ENCODE results near the gene CRNKL1. TPM values are rescaled to one million over a fixed set of nuclear protein-coding genes. Genes with fewer than 3 reads are reported as not detected.

Gene CRNKL1
- total and polyA plus RNA-seq, 5 donors from 2014 or later = 10.4 to 17.9 (median 11.7) TPM

DNA sequence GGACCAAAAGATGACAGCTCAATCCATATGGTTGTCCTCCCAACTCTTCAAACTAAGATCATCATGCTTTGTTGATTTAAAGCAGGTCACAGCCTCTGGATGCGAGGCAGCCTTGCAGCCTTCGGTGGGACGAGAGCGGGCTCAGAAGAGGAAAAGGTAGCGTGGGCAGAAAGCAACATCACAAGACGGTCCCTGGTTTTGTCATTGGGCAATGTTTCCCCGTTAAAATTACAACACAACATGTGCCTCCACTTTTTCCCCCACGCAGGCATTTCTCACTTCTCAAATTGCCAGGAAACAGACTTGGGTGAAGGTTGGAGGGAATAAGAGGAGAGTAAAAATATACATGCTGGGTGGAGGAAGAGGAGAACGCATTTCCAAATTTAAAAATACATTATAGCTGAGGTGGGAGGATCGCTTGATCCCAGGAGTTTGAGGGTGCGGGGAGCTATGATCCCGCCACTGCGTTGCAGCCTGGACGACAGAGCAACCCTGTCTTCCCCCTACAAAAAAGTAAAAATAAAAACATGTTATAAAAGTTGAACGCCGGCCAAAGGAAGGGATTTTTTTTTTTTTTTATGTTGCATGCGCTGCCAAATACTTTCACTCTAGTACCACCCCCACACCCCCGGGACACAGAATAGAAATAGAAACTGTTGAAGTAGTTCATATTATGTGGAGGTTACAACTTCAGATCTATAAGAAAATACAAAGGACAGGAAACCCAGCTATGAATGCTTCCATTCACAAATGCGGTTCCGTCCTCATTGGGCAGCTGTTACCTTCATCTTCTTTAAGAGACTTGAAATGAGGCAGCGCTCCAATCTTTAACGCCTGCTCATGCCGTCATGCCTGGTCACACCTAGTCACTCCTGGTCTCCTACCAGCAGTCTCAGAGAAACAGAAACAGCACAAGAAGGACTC lies 49.0 kb downstream of the CRNKL1 start:
- Histone ChIP-seq H3K27me3 (ENCODE audit: control insufficient read depth, insufficient read depth, low read length) (peaks cover 8% of the 10 kb centered on the region), H3K4me3 (ENCODE audit: low read depth, low read length) (no peak overlapping the region), H3K27ac (ENCODE audit: insufficient read depth, low read length, poor library complexity, severe bottlenecking) (no peak overlapping the region), H3K36me3 (ENCODE audit: control insufficient read depth, insufficient read depth, low read length) (no peaks in the 10 kb centered on the region), H3K9me3 (ENCODE audit: control insufficient read depth in 2 of 2, low read length in 2 of 2) (no peaks in the 10 kb centered on the region), H3K4me1 (ENCODE audit: control insufficient read depth, insufficient read depth, low read length, poor library complexity, severe bottlenecking) (no peaks in the 10 kb centered on the region)
- Mint-ChIP-seq H3K36me3 (no peaks in the 10 kb centered on the region), H3K9me3 (peaks cover 0 to 2% (median 0%) of the 10 kb centered on the region in 7 donors), H3K27ac (no peak overlapping the region), H3K4me3 (peak overlapping the region in 3 of 4 donors; percentile 17 to 78 (median 62)), H3K27me3 (peaks cover 42% of the 10 kb centered on the region), H3K4me1 (peaks cover 0 to 11% (median 9%) of the 10 kb centered on the region in 4 donors)
- ATAC-seq (ENCODE audit: low read depth in 2 of 2) (peak in 1 of 2 donors; percentile 44), DNase-seq (peak in 1 of 3 donors; percentile 19)

DNA sequence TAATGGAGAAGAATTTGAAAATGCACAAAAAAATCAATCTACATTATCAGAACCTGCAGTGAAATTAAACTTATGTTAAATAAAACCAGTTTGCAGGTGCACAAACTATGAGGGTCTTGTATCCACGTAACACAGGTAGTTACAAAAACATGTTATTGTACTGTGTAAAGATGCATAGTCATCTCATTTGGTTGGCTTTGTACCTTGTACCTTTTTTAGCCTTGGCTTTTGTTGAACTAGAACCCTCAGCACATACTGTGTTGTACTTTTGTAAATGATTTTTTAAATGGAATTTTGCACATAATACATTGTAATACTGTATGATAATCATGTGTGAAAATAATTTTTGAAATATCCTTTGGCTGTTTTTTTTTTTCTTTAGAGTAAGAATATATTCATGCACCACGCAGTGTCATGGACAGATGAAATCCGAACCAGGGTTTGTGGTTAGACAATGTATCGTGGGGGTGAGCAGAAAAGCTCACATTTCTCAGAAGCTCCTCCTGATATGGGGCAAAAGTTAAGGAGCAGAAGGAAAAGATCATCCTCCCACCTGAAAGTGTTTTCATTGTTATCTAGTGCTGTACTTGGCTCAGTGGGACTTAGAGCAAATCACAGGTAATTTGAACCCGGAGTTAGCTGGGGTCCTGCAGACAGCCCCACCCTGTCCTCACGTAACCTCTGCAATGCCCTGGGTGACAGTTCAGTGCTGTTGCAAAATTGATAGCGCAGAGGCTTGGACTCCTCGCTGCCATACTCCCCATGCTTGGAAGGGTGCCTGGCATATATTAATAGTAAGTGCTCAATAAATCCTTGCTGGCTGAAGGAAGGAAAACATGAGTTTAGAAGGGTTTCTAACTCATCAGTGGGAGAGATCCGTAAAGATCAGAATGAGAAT lies 49.9 kb downstream of the CRNKL1 start:
- no peak for DNase-seq
- Histone ChIP-seq H3K9me3 (ENCODE audit: control insufficient read depth in 2 of 2, low read length in 2 of 2) (no peaks in the 10 kb centered on the region), H3K27ac (ENCODE audit: insufficient read depth, low read length, poor library complexity, severe bottlenecking) (no peak overlapping the region), H3K4me3 (ENCODE audit: low read depth, low read length) (no peak overlapping the region), H3K4me1 (ENCODE audit: control insufficient read depth, insufficient read depth, low read length, poor library complexity, severe bottlenecking) (no peaks in the 10 kb centered on the region), H3K36me3 (ENCODE audit: control insufficient read depth, insufficient read depth, low read length) (no peaks in the 10 kb centered on the region), H3K27me3 (ENCODE audit: control insufficient read depth, insufficient read depth, low read length) (peaks cover 8% of the 10 kb centered on the region)
- peaks cover 0 to 11% (median 9%) of the 10 kb centered on the region in 4 donors for H3K4me1 Mint-ChIP-seq
- H3K27ac Mint-ChIP-seq = no peak overlapping the region
- no peak for ATAC-seq (ENCODE audit: low read depth in 2 of 2)
- H3K27me3 Mint-ChIP-seq = peaks cover 41% of the 10 kb centered on the region
- H3K36me3 Mint-ChIP-seq = no peaks in the 10 kb centered on the region
- H3K9me3 Mint-ChIP-seq = no peaks in the 10 kb centered on the region
- no peak overlapping the region for H3K4me3 Mint-ChIP-seq

DNA sequence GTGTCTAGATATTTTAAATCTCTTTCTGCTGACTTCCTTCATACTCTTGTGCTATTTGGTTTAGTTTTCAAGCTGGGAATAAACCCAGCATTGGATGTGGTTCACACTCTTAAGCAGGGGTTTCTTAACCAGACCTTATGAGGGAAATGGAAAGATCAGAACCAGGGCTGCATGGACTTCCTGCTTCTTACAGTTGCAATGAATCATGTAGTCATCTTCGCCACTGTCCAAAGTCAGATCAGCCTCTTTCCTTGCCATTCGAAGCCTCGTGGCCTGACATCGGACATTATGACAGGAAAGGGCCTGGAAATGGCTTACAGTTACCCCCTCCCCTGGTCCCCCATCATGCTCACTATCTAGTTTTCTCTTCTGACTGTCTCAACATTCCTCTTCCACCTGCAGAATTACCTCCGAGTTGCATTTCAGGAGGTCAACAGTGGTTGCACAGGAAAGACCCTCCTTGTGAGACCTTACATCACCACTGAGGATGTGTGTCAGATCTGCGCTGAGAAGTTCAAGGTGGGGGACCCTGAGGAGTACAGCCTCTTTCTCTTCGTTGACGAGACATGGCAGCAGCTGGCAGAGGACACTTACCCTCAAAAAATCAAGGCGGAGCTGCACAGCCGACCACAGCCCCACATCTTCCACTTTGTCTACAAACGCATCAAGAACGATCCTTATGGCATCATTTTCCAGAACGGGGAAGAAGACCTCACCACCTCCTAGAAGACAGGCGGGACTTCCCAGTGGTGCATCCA lies 51.9 kb downstream of the CRNKL1 start:
- no peaks in the 10 kb centered on the region for H3K36me3 ChIP-seq (ENCODE audit: control insufficient read depth, insufficient read depth, low read length)
- no peaks in the 10 kb centered on the region for H3K4me1 ChIP-seq (ENCODE audit: control insufficient read depth, insufficient read depth, low read length, poor library complexity, severe bottlenecking)
- ATAC-seq (ENCODE audit: low read depth in 2 of 2) = no peak
- H3K27me3 Mint-ChIP-seq = peaks cover 34% of the 10 kb centered on the region
- peaks cover 8% of the 10 kb centered on the region for H3K27me3 ChIP-seq (ENCODE audit: control insufficient read depth, insufficient read depth, low read length)
- H3K9me3 ChIP-seq (ENCODE audit: control insufficient read depth in 2 of 2, low read length in 2 of 2) = no peaks in the 10 kb centered on the region
- H3K36me3 Mint-ChIP-seq = no peaks in the 10 kb centered on the region
- H3K4me3 ChIP-seq (ENCODE audit: low read depth, low read length) = no peak overlapping the region
- H3K27ac ChIP-seq (ENCODE audit: insufficient read depth, low read length, poor library complexity, severe bottlenecking) = no peak overlapping the region
- H3K4me3 Mint-ChIP-seq = no peak overlapping the region
- H3K9me3 Mint-ChIP-seq = no peaks in the 10 kb centered on the region
- no peak overlapping the region for H3K27ac Mint-ChIP-seq
- DNase-seq = no peak
- peaks cover 2 to 11% (median 9%) of the 10 kb centered on the region in 4 donors for H3K4me1 Mint-ChIP-seq

DNA sequence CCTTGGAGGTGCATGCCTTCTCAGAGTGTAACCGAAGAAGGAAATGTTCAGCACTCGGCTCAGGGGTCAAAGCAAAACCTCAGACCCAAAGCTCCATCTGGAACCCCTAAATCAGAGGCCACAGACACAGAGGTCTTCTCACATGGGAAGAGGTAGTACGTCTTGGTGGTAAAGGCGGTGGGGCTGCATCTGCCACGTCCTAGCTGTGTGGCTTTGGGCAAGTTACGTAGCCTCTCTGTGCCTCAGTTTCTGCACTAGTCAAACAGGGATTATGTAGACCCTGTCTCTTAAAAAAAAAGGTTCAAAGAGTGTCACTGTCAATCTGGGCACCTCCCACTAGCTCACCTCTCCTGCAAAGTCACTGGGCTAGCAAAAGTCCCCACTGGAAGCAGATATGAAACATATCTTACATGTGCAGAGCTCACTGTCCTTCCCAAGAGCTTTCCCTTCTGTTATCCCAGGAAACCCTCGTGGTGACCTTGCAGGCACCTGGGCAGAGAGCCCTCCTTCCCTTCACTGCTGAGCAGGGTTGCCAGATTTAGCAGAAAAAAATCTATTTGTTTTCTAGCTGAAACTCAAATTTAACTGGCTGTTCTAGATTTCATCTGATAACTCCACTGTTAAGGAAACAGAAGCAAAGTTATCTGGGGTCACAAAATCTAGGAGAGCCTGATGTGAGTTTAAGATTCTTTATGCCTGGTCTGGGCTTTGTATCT lies 53.1 kb downstream of the CRNKL1 start:
- H3K4me3 ChIP-seq (ENCODE audit: low read depth, low read length) = no peak overlapping the region
- no peaks in the 10 kb centered on the region for H3K4me1 ChIP-seq (ENCODE audit: control insufficient read depth, insufficient read depth, low read length, poor library complexity, severe bottlenecking)
- DNase-seq (no peak), ATAC-seq (ENCODE audit: low read depth in 2 of 2) (no peak)
- Mint-ChIP-seq H3K36me3 (no peaks in the 10 kb centered on the region), H3K4me3 (no peak overlapping the region), H3K27ac (no peak overlapping the region), H3K27me3 (peaks cover 33% of the 10 kb centered on the region), H3K4me1 (peaks cover 5 to 11% (median 10%) of the 10 kb centered on the region in 4 donors), H3K9me3 (no peaks in the 10 kb centered on the region)
- H3K27me3 ChIP-seq (ENCODE audit: control insufficient read depth, insufficient read depth, low read length) = peaks cover 8% of the 10 kb centered on the region
- no peaks in the 10 kb centered on the region for H3K36me3 ChIP-seq (ENCODE audit: control insufficient read depth, insufficient read depth, low read length)
- no peak overlapping the region for H3K27ac ChIP-seq (ENCODE audit: insufficient read depth, low read length, poor library complexity, severe bottlenecking)
- H3K9me3 ChIP-seq (ENCODE audit: control insufficient read depth in 2 of 2, low read length in 2 of 2) = no peaks in the 10 kb centered on the region

DNA sequence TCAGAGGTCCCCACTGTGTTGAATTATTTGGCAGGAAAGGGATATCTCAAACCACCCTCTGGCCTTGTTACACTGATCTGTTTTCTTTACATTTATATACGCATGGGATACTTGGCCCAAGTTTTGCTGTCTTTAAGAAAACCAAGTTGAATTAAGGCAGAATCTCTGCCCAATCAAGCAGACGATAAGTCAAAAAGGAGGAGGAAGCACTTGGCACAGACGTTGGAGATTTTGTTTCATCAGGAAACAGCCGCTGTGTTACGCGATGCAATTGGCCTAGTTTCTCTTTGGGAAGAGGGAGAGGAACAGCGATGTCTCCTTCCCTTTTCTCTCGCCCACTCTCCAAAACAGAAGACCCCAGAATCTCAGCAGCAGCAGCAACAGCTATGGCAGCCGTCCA lies 55.3 kb downstream of the CRNKL1 start:
- Histone ChIP-seq H3K36me3 (ENCODE audit: control insufficient read depth, insufficient read depth, low read length) (no peaks in the 10 kb centered on the region), H3K27ac (ENCODE audit: insufficient read depth, low read length, poor library complexity, severe bottlenecking) (no peak overlapping the region), H3K4me3 (ENCODE audit: low read depth, low read length) (no peak overlapping the region), H3K4me1 (ENCODE audit: control insufficient read depth, insufficient read depth, low read length, poor library complexity, severe bottlenecking) (no peaks in the 10 kb centered on the region), H3K9me3 (ENCODE audit: control insufficient read depth in 2 of 2, low read length in 2 of 2) (no peaks in the 10 kb centered on the region), H3K27me3 (ENCODE audit: control insufficient read depth, insufficient read depth, low read length) (peaks cover 3% of the 10 kb centered on the region)
- DNase-seq (no peak), ATAC-seq (ENCODE audit: low read depth in 2 of 2) (no peak)
- H3K4me3 Mint-ChIP-seq = no peak overlapping the region
- H3K27ac Mint-ChIP-seq = no peak overlapping the region
- H3K4me1 Mint-ChIP-seq = peaks cover 0 to 5% (median under 1%) of the 10 kb centered on the region in 4 donors
- H3K36me3 Mint-ChIP-seq = no peaks in the 10 kb centered on the region
- peaks cover 15% of the 10 kb centered on the region for H3K27me3 Mint-ChIP-seq
- H3K9me3 Mint-ChIP-seq = no peaks in the 10 kb centered on the region

DNA sequence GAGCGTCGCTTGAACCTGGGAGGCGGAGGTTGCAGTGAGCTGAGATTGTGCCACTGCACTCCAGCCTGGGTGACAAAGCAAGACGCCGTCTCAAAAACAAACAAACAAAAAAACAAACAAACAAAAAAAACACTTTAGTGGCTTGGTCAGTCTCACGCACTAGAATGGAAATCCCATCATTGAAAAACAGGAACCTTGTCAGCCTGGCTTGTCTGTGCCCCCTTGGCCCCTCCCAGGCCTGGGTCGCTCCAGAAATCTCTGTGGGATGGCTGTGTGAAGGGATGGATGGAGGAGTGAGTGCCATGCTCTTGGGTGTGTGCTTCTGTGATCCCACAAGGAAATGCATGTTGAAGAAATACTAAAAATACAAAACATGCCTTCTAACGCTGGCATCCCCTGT lies 56.0 kb downstream of the CRNKL1 start:
- Histone ChIP-seq H3K36me3 (ENCODE audit: control insufficient read depth, insufficient read depth, low read length) (no peaks in the 10 kb centered on the region), H3K27ac (ENCODE audit: insufficient read depth, low read length, poor library complexity, severe bottlenecking) (no peak overlapping the region), H3K9me3 (ENCODE audit: control insufficient read depth in 2 of 2, low read length in 2 of 2) (no peaks in the 10 kb centered on the region), H3K27me3 (ENCODE audit: control insufficient read depth, insufficient read depth, low read length) (no peaks in the 10 kb centered on the region), H3K4me1 (ENCODE audit: control insufficient read depth, insufficient read depth, low read length, poor library complexity, severe bottlenecking) (no peaks in the 10 kb centered on the region), H3K4me3 (ENCODE audit: low read depth, low read length) (no peak overlapping the region)
- DNase-seq (no peak), ATAC-seq (ENCODE audit: low read depth in 2 of 2) (no peak)
- Mint-ChIP-seq H3K27ac (no peak overlapping the region), H3K36me3 (no peaks in the 10 kb centered on the region), H3K4me3 (no peak overlapping the region), H3K27me3 (peaks cover 19% of the 10 kb centered on the region), H3K9me3 (no peaks in the 10 kb centered on the region), H3K4me1 (peaks cover 0 to 5% (median under 1%) of the 10 kb centered on the region in 4 donors)

Measured in CD4-positive, CD25-positive, alpha-beta regulatory T cell (primary cell).